Activated T-helper 1 cell treated with anti-CD3 and anti-CD28 coated beads, Interleukin-2, amount 50 U/mL, for 16 hours (primary cell): Measurements from ENCODE around the gene SMIM45.

ENCODE experiments used
- DNase-seq, 2 donors: peaks; one replicate each; pipeline ENCODE4 v3.0.0-alpha.2; 2020; ENCODE audit warnings: low read depth in 1 of 2, low spot score in 1 of 2

SMIM45 gene

GRCh38 chr22:41951898-41952474, at the start of gene SMIM45:
Gene SMIM45, plus strand, starts transcription at chr22:41952150.
- no peak for DNase-seq

- DNase-seq: no peak
Observed at GRCh38 chr22:41902932-41903421, 49.0 kb upstream of the SMIM45 start.

GRCh38 chr22:41904450-41905410, 47.2 kb upstream of the SMIM45 start:
- DNase-seq: no peak

GRCh38 chr22:41905411-41906202, 46.3 kb upstream of the SMIM45 start:
- no peak for DNase-seq

GRCh38 chr22:41906822-41907221, 45.1 kb upstream of the SMIM45 start:
- no peak for DNase-seq

GRCh38 chr22:41907436-41908401, 44.2 kb upstream of the SMIM45 start:
- DNase-seq: no peak

- DNase-seq: no peak
Observed at GRCh38 chr22:41908411-41909309, 43.3 kb upstream of the SMIM45 start.

- DNase-seq: no peak
Observed at GRCh38 chr22:41909310-41910049, 42.5 kb upstream of the SMIM45 start.

GRCh38 chr22:41910050-41911000, 41.6 kb upstream of the SMIM45 start:
- DNase-seq: no peak

GRCh38 chr22:41911001-41911611, 40.8 kb upstream of the SMIM45 start:
- DNase-seq: no peak

GRCh38 chr22:41912338-41913039, 39.5 kb upstream of the SMIM45 start:
- DNase-seq: no peak

- DNase-seq: no peak
Observed at GRCh38 chr22:41913040-41913719, 38.8 kb upstream of the SMIM45 start.

GRCh38 chr22:41913842-41914534, 38.0 kb upstream of the SMIM45 start:
- DNase-seq: no peak

GRCh38 chr22:41914611-41915034, 37.3 kb upstream of the SMIM45 start:
- no peak for DNase-seq
